HG03571 (cell line): ENCODE data around the gene DIABLO.
"Not testable (repeated sequence)": the region's sequence is repeated elsewhere in the genome, so short reads cannot be mapped to it uniquely, and the experiment has no call there.

Source experiments
- ATAC-seq: cut with Tn5 transposase; IDR thresholded peaks from one replicate; pipeline ENCODE4 v1.9.1; 2021; ENCODE audit not compliant: unreplicated experiment

Gene DIABLO

DNA sequence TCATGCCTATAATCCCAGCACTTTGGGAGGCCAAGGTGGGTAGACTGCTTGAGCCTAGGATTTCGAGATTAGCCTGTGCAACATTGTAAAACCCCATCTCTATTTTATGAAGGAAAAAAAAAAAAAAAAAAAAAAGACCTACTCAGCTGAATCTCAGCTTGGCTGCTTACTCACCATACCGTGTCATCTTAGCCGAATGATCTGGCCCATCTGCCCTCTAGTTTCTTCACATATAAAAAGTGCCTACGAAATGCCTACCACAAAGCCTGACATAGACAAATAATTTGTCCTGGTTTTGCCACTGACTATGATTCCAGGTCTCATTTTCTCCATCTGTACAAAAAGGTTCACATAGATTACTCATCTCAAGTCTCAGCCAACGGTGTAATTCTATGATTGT lies 10.1 kb downstream of the DIABLO start:
- ATAC-seq = no peak

DNA sequence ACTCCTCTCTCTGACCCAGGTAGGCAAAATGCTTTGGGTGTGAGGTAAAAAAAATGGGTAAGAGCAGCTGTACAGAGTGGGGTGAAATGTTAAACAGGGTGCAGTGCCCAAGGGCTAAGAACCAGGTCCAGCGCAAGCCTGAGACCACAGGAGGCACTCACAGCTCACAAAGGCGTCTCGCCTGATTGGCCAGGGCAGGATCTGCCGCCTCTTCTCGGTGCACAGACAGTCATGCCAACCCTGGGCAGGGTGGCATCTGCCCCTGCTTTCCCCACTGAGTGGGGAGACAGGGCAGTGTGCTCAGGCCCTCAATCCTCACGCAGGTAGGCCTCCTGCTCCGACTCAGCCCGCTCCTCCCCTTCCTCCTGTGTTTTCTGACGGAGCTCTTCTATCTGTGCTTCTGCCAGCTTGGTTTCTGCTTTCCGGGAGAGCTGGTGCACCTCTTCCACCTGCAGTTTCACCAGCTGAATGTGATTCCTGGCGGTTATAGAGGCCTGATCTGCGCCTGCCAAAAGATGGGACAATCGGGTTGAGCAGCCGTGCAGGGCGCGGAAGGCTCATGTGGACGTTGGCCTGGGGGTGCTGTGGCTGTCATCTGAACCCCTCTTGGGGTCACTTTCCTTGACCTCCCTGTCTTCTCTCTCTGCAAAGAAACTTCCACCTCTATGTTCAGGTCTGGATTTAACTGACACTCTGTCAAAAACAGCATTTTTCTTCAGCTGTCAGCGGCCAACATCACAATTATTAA lies 17.6 kb downstream of the DIABLO start:
- no peak for ATAC-seq

DNA sequence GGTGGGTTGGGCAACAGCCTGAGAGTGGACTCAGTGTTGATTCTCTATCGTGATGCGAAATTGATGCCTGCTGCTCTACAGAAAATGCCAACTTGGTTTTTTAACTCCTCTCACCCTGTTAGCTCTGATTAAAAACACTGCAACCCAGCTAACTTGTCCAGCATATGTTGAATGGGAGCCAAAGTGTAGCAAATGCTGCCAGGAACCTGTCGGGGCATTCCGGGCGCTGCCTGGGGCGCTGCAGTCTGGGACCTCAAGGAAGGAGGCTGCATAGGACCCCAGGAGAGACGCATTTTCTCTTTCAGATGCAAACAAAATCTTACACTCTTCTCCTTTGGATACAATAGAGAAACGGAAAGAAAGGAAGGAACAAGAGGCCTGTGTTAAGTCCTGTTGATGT lies 18.5 kb downstream of the DIABLO start:
- ATAC-seq = no peak

DNA sequence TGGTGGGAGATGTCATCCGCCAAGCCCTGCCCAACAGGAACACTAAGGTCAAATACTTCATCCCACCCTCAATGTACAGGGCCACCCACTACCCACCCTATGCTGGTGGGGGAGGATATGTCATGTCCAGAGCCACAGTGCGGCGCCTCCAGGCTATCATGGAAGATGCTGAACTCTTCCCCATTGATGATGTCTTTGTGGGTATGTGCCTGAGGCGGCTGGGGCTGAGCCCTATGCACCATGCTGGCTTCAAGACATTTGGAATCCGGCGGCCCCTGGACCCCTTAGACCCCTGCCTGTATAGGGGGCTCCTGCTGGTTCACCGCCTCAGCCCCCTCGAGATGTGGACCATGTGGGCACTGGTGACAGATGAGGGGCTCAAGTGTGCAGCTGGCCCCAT lies 18.9 kb downstream of the DIABLO start:
- no peak for ATAC-seq

DNA sequence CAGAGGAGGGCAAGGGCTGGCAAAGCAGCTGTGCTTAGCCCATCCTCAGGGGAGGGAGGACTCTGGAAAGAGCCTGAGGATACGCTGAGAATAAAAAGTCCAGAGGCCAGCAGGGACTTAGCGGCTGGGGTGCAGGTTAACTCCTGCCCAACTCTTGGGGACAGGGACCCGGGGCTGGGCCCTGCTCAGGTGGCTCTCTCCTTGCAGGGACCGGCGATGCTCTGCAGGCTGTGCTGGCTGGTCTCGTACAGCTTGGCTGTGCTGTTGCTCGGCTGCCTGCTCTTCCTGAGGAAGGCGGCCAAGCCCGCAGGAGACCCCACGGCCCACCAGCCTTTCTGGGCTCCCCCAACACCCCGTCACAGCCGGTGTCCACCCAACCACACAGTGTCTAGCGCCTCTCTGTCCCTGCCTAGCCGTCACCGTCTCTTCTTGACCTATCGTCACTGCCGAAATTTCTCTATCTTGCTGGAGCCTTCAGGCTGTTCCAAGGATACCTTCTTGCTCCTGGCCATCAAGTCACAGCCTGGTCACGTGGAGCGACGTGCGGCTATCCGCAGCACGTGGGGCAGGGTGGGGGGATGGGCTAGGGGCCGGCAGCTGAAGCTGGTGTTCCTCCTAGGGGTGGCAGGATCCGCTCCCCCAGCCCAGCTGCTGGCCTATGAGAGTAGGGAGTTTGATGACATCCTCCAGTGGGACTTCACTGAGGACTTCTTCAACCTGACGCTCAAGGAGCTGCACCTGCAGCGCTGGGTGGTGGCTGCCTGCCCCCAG lies 19.6 kb downstream of the DIABLO start:
- ATAC-seq = no peak

DNA sequence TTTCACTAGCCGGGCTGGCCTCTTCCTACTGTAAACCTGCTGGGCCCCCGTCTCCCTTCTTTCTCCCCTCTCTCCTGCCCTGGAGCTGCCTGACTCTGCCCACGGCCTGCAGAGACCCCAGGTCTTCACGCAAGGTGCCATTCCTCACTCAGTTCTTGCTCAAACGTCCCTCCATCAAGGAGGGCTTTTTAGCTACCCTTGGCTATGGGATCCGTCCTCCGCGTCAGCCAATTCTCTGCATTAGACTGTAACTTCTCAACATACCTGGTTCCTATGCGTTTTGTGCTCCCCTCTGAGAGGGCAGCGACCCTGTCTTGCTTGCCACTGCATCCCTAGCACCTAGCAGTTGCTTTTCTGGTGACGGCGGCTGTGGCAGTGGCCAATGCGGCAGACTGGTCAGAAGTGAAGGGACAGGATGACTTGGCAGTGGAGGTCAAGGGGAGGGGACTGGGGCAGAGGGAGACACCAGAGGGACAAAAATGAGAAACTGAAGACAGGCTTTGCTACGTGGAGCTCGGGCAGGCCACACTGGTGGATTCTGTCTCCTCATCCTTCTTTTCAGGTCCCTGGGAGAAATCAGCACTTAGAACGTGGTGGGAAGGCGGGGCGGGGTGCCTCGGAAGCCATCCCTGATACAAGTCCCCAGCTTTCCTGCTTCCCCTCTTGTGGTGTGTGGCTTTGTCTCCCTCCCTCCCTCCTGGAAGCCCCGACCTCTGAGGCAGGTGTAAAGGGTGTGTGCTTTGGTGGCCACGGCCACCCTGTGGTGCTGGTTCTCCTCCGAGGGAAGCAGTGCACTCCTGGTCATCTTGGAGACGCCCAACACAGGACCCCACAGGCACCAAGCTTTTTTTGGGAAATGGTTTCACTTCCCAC lies 20.6 kb downstream of the DIABLO start:
- ATAC-seq = no peak

DNA sequence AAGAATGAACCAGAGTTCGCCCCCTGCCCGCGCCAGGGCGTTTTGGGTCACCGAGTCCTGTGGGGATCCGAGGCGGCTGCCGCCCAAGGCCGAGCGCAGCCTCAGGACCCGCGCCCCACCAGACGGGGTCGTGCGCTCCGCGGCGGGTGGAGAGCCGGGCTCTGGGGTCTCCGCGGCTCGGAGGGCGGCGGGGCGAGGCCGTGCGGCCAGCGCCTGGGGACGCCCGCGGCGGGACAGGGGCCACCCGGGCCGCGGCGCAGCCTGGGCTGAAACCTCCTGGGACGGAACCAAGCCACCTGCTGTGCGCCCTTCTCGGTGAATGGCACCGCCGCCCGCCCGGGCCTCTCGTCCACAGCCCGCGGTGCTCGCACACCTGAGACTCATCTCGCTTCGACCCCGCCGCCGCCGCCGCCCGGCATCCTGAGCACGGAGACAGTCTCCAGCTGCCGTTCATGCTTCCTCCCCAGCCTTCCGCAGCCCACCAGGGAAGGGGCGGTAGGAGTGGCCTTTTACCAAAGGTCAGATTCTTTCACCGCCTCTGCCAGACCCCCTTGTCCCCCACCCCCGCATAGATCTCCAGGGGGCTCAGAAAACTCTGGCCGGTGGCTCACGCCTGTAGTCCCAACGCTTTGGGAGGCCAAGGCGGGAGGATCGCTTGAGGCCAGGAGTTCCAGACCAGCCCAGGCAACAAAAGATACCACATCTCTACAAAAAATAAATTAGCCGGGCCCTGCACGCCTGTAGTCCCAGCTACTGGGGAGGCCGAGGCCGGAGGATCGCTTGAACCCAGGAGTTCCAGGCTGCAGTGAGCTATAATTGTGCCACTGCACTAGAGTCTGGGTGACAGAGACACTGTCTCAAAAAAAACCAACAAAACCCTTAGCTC lies 21.4 kb downstream of the DIABLO start:
- ATAC-seq = no peak

DNA sequence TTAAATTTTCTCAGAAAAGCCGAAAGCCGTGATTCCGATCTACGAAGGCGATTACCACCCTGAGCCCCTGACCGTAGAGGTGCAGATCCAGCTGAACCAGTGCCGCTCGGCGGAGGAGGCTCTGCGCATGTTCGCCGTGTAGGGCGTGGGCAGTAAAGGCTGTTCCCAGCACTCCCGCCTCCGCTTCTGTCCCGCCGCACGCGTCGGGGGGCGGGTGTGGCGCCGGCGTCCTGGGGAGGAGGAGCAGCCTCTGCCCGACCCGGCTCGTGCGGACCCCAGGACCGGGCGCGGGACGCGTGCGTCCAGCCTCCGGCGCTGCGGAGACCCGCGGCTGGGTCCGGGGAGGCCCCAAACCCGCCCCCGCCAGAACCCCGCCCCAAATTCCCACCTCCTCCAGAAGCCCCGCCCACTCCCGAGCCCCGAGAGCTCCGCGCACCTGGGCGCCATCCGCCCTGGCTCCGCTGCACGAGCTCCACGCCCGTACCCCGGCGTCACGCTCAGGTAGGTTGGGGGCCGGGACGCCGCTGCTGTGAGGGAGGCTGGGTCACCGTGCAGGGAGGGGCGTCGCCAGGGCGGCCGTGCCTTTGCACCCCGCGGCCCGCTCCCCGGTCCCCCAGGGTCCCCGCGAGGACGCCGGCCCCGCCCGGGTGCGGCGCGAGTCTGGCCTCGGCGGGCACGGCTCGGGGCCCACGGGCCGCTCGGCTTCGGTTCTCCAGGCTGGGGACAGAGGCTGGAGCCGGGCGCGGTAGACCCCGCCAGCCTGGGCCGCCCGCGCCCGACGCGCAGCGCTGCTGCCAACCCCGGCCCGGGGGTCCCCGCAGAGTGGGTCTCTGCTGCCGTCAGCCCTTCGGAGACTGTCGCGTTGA lies 22.3 kb downstream of the DIABLO start, which contains the start of gene B3GNT4:
Gene B3GNT4 (plus strand): TSS at position 409 of the 866 bp plus-strand sequence. CDS start 910 bp downstream, outside the sequence.
- ATAC-seq = no peak

DNA sequence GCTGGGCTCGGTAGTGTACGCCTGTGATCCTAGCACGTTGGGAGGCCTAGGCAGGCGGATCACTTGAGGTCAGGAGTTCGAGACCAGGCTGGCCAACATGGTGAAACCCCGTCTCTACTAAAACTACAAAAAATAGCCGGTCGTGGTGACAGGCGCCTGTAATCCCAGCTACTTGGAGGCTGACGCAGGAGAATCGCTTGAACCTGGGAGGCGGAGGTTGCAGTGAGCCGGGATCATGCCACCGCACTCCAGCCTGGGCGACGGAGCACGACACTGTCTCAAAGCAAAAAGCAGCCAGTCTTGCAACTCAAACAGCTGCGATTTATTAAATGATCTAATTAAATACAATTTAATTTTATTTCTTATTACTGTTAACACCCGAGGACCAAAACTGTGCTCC lies 23.0 kb downstream of the DIABLO start:
- ATAC-seq = not testable (repeated sequence)

DNA sequence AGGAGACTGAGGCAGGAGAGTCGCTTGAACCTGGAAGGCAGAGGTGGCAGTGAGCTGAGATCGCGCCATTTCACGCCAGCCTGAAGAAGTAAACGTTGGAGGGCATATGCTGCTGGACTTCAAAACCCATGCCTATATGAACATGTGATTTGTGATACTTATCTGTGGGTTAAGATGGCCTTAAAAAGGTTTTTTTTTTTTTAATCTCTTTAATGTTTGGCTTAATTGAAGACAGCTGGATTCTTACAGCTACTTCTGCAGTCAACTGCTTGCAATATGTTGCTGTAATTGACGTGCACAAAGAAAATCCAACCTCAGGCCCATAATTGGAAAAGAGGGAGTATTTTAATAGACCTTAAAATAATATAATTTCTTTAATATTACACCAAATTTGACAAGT lies 23.8 kb downstream of the DIABLO start:
- ATAC-seq = no peak

DNA sequence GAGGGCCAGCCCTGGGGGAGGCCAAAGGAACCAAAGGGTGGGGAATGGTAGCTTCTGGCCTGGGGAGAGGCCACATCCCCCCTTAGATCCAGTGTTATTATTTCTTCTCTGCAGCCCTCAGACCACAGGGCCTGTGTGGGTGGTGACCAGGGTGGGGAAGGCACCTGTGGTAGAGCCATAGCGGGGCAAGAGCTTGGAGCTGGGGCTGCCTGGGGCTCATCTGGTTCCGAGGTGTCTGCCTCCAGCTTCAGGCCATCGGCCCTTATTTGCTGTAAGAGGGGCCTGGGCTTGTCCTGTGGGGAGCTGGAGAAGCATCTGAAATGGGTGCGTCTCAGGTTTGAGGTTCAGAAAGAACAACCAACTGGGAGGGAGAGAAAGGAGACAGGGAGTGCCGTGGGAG lies 24.5 kb downstream of the DIABLO start:
- ATAC-seq = no peak

DNA sequence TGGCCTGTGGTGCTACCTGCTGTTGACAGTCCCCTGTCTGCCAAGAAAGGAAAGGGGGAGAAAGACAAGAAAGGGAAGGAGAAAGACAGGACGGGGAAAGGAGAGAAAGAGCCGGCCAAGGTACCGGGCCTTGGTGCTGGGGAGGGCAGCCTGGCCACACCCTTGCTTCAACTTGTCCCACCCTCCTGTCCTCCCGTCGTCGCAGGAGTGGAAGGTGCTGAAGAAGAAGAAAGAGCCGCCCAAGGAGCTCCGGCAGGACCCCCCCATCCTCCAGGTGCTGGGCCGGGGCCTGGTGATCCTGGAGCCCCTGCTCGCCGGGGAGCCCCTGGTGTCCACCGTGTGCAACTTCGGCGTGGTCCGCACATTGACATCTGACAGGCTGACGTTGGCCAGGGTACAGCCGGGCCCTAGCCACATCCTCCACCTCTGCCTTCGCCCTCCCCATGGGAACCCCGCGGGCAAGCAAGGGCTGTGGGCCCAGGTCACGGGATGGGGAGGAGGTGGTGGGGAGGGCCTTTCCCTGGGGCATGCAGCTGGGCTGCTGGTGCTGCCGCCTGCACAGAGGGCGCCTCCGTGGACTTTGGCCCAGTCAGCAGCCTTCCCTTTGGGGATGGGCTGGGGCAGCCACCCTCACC lies 25.2 kb downstream of the DIABLO start:
- ATAC-seq = no peak

DNA sequence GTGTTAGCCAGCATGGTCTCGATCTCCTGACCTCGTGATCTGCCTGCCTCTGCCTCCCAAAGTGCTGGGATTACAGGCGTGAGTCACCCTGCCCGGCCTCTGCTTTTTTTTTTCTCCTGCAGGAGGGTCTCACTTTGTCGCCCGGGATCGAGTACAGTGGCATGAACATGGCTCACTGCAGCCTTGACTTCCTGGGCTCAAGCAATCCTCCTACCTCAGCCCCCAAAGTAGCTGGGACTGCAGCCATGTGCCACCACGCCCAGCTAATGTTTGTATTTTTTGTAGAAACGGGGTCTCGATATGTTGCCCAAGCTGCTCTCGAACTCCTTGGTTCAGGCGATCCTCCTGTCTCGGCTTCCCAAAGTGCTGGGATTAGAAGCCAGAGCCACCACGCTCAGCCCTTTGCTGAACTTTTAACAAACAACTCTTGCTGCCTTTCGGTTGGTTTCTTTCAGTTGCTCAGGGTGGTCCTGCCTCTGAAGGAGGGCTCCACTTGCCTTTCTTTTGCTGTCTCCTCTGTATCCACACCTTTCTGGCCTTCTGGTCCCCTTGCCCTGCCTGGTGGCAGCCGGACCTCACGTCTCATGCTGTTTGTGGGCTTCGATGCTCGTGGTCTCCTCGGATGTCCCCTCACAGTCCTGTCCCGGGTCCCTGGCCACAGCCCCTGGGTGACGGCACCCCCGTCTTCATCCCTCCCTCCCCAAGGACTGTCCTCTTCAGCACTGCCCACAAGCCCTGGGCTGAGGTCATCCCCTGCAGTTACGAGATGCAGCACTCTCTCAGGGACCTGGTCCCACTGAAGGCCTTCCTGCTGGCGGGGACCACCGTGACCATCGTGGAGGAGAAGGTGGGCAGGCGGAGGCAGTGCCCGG lies 26.1 kb downstream of the DIABLO start:
- ATAC-seq = no peak

DNA sequence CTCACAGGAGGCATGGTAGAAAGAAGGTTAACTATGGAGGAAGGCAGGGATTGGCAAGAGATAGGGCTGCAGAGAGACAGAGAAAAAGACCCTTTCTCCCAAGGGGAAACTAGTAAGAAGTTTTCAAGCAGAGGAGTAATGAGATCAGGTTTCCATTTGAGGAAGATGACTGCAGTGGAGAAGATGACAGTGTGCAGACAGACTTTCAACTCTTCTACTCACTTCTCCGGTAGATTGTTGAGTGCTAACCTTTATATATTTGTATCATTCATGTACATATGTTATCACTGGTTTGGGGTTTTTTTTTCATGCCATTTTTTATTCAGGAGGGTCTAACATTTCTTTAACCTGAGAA lies 28.3 kb downstream of the DIABLO start:
- ATAC-seq = no peak

DNA sequence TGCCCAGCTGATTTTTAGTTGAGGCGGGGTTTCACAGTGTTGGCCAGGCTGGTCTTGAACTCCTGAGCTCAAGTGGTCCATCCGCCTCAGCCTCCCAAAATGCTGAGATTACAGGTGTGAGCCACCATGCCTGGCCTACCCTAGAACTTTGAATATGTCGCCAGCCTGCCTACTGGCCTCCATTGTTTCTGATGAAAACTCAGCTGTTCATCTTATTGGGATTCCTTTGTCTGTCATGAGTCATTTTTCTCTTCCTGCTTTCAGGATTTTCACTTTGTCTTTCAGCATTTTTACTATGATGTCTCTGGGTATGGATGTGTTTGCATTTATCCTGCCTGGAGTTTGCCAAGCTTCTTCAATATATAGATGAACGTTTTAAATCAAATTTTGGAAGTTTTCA lies 30.4 kb downstream of the DIABLO start:
- ATAC-seq = no peak

DNA sequence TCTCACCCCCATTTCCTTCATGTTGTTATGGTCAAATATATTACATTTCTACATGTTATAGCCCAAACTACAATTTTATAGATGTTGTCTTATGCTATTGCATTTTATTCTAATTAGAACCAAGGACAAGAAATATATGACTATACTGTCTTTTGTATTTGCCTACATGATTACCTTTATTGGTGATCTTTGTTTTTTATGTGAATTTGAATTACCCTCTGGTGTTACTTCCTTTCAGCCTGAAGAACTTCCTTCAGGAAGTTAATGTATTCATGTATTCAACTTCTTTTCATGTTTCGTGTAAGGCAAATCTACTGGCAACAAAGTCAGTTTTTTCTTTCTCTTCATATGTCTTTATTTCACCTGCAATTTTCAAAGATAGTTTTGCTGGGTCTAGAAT lies 31.0 kb downstream of the DIABLO start:
- ATAC-seq = no peak

DNA sequence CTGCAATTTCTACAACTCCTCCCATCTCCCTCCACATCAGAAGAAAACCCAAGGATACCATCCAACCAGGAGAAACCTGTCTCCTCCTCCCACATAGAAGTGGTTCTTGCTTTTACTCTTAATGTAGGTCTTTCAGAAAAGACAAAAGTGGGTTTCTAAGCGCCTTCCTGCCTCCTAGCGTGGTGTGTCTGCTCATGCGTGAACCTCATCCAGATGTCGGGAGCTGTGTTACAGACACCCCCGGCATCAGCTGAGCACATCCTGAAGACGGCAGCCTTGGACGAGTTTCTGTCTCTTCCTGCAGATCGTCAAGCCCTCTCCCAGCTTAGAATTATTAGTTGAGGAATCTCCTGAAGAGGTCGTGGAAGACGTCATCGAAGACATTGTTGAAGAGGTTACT lies 33.4 kb downstream of the DIABLO start:
- no peak for ATAC-seq
